WERI-Rb-1 (cell line): ENCODE results near the gene GJB5.

Experiments used
- DNase-seq: peaks from one replicate; pipeline ENCODE4 v3.0.0-alpha.2; 2020
- H3K27ac ChIP-seq: fragments of 250-450 bp; sonication (Bioruptor Pico); 2 replicates; pipeline ENCODE4 v1.5.1; 2020; ENCODE audit warnings: mild to moderate bottlenecking, moderate library complexity
- H3K27me3 ChIP-seq: fragments of 250-450 bp; sonication (Bioruptor Pico); 2 replicates; pipeline ENCODE4 v1.5.1; 2021; ENCODE audit warnings: mild to moderate bottlenecking, low read depth, moderate library complexity; ENCODE audit not compliant: insufficient read depth, severe bottlenecking
- H3K36me3 ChIP-seq: fragments of 250-450 bp; sonication (Bioruptor Pico); 2 replicates; pipeline ENCODE4 v1.5.1; 2020; ENCODE audit warnings: mild to moderate bottlenecking, moderate library complexity
- H3K4me3 ChIP-seq: 2 replicates; pipeline ENCODE4 v1.5.1; 2011; ENCODE audit warnings: low read depth, mild to moderate bottlenecking, control low read depth, low read length
- H3K9me3 ChIP-seq: fragments of 250-450 bp; sonication (Bioruptor Pico); 2 replicates; pipeline ENCODE4 v1.5.1; 2021; ENCODE audit warnings: mild to moderate bottlenecking, moderate library complexity; ENCODE audit not compliant: severe bottlenecking
- TF ChIP-seq, protein P1 (sequence below): IDR thresholded peaks from 2 replicates; pipeline ENCODE4 v1.5.1; 2011; ENCODE audit warnings: low read depth, mild to moderate bottlenecking, control low read depth, inconsistent platforms, low read length

The GJB5 gene

DNA sequence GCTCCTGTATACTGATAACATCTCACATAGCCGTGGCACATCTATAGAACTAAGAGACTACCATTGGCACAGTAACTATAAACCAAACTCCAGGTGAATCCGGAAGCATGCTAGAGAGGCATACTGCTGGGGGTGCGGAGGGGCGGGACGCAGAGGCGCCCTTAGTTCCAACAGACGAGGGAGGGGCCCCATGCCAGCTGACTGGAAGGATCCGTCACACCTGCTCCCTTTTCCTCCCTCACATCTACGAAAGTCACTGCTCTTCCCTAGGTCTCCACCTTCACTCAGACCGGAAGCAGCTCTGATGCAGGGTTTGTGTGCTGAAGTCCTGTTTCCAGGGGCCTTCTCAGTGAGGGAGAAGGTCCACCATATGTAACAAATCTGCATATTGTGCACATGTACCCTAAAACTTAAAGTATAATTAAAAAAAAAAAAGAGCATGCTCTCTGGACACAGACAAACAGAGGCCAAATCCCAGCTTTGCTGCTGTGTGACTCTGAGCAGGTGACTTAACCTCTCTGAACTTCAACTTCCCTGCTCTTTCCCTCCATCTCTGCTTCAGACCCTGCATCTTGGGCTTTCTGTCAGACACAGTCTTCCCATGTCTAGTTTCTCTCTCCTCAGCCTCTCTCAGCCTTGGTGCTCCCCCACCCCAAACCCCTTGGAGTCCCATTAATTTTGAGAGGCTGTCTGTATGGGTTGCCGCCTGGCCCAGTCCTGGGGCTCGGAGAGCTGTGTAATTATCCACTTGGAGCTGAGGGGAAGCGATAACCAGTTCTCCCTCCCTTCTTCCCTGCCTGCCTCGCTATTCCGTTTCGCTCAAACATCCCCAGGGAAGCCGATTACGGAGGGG, 7.8 kb upstream of the GJB5 start:
- Histone ChIP-seq H3K27ac (no peak overlapping the region), H3K4me3 (no peak overlapping the region), H3K9me3 (no peaks in the 10 kb centered on the region), H3K36me3 (no peaks in the 10 kb centered on the region), H3K27me3 (peaks cover 95% of the 10 kb centered on the region)
- TF ChIP-seq, protein P1, sequence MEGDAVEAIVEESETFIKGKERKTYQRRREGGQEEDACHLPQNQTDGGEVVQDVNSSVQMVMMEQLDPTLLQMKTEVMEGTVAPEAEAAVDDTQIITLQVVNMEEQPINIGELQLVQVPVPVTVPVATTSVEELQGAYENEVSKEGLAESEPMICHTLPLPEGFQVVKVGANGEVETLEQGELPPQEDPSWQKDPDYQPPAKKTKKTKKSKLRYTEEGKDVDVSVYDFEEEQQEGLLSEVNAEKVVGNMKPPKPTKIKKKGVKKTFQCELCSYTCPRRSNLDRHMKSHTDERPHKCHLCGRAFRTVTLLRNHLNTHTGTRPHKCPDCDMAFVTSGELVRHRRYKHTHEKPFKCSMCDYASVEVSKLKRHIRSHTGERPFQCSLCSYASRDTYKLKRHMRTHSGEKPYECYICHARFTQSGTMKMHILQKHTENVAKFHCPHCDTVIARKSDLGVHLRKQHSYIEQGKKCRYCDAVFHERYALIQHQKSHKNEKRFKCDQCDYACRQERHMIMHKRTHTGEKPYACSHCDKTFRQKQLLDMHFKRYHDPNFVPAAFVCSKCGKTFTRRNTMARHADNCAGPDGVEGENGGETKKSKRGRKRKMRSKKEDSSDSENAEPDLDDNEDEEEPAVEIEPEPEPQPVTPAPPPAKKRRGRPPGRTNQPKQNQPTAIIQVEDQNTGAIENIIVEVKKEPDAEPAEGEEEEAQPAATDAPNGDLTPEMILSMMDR, result no peak
- DNase-seq, result no peak

DNA sequence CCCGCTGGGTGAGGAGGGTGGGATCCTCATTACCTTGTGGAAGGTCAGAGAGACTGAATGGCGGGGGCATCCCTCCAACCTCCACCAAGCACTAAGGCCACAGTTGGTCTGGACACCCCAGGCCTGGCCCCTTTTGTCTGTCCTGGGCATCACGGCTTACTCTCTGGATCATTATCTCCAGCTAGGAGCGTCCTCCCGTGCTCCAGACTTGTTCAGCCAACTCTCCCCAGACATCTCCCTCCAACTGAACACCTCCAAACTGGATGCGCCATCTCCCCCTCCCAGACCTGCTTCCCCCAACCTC, 7.3 kb upstream of the GJB5 start:
- Histone ChIP-seq H3K4me3 (no peak overlapping the region), H3K36me3 (no peaks in the 10 kb centered on the region), H3K27me3 (peaks cover 95% of the 10 kb centered on the region), H3K27ac (no peak overlapping the region), H3K9me3 (no peaks in the 10 kb centered on the region)
- TF ChIP-seq, protein P1, result no peak
- DNase-seq, result no peak

DNA sequence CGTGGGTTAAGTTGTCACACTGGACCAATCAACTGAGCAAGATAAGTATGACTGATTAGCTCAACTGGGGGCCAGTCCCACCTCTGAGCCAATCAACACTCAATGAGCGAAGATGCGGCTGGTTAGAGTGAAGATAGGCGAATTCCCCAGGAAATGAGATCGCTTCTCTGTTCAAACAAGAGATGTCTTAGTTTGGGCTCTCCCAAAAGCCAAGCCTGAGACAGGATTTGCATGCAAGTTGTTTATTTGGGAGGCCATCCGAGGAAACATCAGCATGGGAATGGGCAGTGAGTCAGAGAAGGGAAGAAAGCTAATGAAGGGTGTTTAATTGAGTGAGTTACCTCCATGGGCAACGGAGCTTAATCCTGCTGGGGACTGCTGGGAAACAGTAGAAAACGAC, 4.9 kb upstream of the GJB5 start:
- Histone ChIP-seq H3K27ac (no peak overlapping the region), H3K4me3 (no peak overlapping the region), H3K9me3 (no peaks in the 10 kb centered on the region), H3K36me3 (no peaks in the 10 kb centered on the region), H3K27me3 (peaks cover 91% of the 10 kb centered on the region)
- no peak for DNase-seq
- TF ChIP-seq, protein P1, result no peak

DNA sequence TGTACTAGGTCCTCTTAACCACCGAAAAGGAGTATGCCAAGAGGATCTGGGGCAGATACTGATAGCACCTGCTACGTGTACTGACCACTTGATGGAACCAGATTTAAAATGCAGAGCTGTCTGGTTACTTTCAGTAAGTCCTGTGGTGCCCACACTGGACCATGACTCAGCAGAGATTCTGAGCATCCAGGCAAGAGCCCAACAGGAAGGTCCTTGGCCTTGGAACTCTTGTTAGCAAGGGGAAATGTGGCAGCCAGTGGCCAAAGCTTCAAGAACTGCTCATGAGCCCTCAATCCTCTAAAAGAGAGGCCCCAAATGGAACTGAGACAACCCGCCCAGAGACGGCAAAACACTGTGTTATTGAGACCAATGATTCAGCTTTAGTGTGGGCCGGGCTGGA, 4.2 kb upstream of the GJB5 start:
- Histone ChIP-seq H3K9me3 (no peaks in the 10 kb centered on the region), H3K27me3 (peaks cover 88% of the 10 kb centered on the region), H3K4me3 (no peak overlapping the region), H3K27ac (no peak overlapping the region), H3K36me3 (no peaks in the 10 kb centered on the region)
- DNase-seq, result no peak
- TF ChIP-seq, protein P1, result no peak

DNA sequence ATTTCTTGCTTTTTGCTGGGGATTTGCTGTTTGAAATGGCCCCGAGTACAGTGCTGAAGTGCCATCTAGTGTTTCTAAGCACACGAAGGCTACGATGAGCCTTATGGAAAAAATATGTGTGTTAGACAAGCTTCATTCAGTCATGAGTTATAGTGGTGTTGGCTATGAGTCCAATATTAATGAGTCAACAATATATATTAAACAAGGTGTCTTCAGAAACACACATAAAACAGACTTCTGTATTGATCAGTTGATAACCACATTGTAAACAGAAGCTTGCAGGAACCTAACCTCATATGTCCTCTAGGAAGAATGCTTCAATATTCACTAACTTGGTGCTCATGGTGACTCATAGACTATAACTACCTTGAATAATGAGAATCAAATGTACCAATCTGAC, 1.7 kb upstream of the GJB5 start:
- DNase-seq, result no peak
- Histone ChIP-seq H3K36me3 (no peaks in the 10 kb centered on the region), H3K4me3 (no peak overlapping the region), H3K9me3 (no peaks in the 10 kb centered on the region), H3K27me3 (peaks cover 86% of the 10 kb centered on the region), H3K27ac (no peak overlapping the region)
- TF ChIP-seq, protein P1, result no peak

DNA sequence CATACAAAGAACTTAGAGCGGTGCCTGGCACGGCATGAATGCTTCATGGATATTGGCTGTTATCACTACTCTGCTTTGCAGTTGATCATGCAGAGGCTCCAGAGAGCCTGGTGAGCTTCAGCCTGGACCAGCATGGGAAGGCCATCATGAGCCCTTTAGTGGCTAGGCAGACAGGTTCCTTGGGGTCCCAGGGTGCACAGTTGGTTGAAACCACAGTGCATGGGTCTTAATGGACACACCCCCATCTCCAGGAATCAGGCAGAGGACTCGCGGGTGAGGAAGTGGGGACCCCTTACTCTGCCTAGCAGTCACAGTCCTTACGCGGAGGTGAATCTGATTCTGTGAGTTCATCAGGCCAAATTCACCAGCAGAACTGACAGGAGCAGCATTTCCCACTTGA, 1.1 kb downstream of the GJB5 start:
- TF ChIP-seq, protein P1, result no peak
- Histone ChIP-seq H3K9me3 (no peaks in the 10 kb centered on the region), H3K4me3 (no peak overlapping the region), H3K27ac (no peak overlapping the region), H3K36me3 (no peaks in the 10 kb centered on the region), H3K27me3 (peaks cover 84% of the 10 kb centered on the region)
- no peak for DNase-seq
